Occipital lobe (tissue), 2 donors: ENCODE results near the gene TMEM164. TPM values are rescaled to one million over a fixed set of nuclear protein-coding genes. Genes with fewer than 3 reads are reported as not detected.
"Not testable (repeated sequence)": the region's sequence is repeated elsewhere in the genome, so short reads cannot be mapped to it uniquely, and the experiment has no call there.

ENCODE experiments used
- DNase-seq: peaks from one replicate; lab custom pipeline; 2025; lab: John Stamatoyannopoulos, UW
- total RNA-seq: library from RNA; depleted of rRNA; stranded (reverse); fragments of >200 nt; gene quantifications from one replicate; pipeline ENCODE4 v1.2.3, GENCODE V29; 2014

TMEM164 gene
- total RNA-seq, result 11.7 TPM

GRCh38 chrX:110002300-110003166 is at the start of gene TMEM164:
TSS of gene TMEM164 (plus strand) at chrX:110003114. CDS start at chrX:110003775, 661 bp downstream.
- DNase-seq, result peak; percentile 78

DNA sequence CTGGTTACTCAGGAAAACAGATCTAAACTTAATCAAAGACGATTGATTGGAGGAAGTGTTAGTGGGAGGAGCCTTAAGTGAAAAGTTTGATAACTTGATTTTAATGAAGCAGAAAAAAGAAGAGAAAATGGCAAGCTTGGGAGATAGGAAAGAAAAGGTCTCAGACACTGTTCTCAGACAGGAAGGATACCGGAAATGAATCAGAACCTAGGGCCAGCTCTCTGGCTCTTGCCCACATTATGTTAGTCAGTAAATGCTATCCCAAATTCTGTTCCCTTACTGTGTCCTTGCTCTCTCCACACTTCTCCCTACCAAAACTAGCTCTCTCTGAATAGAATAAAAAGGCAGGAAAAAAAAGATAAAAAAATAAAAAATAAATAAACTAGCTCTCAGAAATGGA is 48.6 kb upstream of the TMEM164 start:
- no peak for DNase-seq

- DNase-seq, result no peak
Measured at GRCh38 chrX:109954955-109955354, 48.0 kb upstream of the TMEM164 start.

DNA sequence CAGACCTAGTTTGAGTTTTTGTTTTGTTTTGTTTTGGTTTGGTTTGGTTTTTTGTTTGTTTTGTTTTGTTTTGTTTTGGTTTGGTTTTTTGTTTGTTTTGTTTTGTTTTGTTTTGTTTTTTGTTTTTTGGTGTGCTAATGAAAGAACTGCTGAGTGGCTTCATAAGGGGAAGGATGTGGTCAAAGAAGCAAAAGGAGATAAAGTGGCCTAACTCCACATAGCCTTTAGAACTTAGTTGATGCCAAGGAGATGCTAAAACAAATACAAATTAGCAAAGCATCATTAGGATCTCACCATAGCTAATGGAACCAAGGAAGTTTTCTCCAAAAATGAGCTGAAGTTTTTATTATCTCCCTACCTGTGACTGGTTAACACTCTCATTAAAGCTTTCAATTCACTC is 44.6 kb upstream of the TMEM164 start:
- DNase-seq, result no peak

GRCh38 chrX:109959356-109959871 is 43.5 kb upstream of the TMEM164 start:
- no peak for DNase-seq

DNA sequence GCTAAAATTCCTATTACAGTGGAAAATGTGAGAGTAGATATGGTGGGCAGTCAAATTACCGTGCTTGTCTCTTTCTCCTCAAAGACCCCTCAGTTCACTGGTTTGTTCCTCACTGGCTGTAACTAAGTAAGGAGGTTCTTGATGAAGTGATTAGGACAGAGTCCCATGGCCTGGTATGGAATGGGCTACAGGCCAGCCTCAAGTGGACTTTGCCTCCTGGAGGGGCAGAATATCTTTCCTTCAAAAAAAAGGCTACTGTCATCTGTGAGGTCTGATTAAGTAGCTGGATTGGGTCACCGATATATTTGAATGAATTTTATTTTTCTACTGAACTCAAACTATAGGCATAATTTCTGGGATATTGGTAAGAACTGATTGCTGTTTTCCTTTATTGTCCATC is 38.5 kb upstream of the TMEM164 start:
- no peak for DNase-seq

- DNase-seq, result no peak
Measured at GRCh38 chrX:109966246-109966645, 36.7 kb upstream of the TMEM164 start.

DNA sequence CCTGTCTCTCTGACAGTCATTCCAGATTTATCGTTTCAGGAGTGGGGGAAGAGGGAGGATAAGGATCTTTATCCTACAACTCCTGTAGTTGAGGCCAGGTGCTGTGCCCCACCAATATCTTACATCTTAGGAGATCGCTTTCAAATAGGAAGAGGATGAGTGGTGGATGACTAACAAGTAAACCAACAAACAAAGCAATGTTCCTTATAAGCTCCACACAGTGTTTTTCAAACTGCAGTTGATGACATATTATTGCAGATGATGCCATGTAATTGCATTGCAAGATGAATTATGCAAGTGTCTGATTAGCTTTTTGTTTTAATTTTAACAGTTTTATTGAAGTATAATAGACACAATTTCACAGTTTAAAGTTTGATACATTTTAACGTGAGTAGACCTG is 35.8 kb upstream of the TMEM164 start:
- no peak for DNase-seq

GRCh38 chrX:109970841-109971240 is 32.1 kb upstream of the TMEM164 start:
- DNase-seq, result not testable (repeated sequence)

DNA sequence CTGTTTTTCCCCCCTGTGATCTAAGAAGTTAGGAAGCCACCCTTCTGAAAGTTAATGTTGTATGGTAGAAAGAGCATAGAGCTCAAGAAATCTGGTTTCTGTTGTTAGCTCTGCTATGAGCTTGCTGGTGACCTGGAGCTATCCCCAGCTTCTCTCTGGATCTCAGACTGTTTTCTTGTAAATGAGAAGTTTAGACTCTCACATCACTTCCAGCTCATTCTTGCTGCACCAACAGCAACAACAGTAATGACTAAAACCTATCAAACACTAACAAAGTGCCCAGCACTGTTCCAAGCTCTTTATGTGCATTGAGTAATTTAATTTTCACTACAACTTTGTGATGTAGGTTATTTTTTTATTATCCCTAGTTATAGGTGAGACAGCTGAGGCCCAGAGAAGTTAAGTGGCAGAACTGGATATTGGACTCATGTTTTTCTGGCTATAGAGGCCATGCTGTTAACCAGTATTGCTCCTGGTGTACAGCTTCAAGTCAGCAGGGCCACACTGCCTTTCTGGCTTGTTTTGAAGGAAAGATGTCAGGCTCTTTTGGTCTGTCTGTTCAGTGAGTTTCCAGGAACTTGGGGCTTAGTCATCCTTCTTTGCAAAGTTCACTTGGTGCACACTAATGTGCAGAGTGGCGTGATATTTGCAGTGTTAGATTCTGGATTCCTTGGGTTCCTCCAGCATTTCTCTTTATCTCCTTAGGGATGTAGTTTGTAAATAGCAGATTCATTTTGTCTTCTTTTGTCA is 27.8 kb upstream of the TMEM164 start:
- no peak for DNase-seq

GRCh38 chrX:109985210-109985609 is 17.7 kb upstream of the TMEM164 start:
- DNase-seq, result not testable (repeated sequence)

DNA sequence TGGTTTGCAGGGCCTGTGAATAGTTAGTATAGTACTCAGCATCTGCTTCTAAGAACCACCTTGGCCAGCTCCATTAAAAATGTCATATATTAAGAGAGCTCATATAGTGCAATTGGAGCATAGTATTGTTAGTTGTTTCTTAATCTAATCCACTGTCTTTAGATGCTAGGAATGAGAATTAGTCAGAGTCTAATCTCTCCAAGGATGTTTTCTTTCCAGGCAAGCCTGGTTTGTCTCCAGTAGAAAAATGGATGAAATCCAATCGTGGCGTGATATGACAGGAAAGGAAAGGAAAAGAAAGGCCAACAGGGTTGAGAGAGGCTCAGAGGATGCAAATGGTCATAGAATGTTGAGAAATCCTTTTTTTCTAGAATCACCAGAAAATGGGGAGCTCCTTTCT is 15.0 kb upstream of the TMEM164 start:
- no peak for DNase-seq

DNA sequence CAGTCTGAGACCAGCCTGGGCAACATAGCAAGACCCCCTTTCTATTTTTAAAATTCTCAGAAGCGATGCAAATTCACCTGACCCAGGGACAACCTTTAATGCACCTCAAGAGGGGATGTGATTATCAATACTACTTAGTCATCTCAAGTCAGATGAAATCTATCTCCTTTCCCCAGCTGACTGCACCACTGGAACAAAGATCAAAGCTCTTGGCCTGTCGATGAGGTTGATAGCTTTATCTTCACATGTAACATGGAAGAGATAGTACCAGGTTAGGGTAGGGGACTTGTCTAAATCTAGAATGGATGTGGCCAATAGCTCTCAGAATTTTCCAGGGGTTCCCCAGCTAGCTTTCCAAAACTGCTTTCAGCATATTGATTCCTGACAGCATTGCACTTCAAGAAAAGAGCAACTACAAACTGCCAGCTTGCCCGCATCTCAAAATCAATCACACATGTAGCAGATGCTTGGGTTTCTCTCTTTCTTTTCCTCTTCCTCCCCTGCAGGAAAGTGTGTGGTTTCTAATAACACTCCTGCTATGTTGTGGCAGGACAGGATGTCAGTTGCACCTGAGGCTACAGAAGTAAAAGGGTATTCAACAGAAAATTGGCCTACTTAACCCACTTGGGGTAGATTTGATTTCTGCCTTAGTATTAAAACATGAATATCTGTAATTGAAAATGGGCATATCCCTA is 12.2 kb upstream of the TMEM164 start:
- DNase-seq, result no peak

DNA sequence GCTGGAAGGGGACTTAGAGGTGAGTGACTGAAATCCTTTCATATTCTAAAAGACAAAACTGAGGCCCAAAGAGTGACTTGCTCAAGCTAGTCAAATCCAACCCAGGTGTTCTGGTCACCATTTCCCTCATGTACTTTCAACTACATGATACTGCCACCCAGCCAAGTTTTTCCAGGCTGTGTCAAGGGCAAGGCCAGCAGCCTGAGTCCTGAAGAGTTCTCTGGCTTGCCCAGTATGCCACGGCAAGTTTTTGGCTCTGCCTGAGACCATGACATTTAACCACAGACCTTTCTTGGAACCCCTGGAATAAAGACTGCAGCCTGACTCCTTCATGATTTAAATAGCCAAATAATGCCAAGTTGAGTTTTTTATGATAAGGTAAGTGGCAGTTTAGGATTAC is 10.7 kb upstream of the TMEM164 start:
- DNase-seq, result no peak

DNA sequence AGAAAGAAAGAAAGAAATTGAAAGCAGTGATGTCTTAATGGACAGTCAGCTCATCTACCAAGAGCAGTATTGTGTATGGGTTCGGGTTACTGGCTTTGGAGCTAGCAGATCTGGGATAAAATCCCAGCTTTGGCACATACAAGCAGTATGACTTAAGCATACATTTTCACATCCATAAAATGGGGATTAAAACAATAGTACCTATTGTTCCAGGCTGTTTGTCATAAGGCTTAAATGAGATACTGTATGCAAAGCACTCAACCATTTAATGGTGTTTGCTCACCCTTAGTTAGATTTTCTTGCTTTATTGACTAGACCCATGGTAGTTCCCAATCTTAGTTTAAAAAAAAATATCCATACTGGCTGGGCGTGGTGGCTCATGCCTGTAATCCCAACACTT is 7.8 kb upstream of the TMEM164 start:
- no peak for DNase-seq

GRCh38 chrX:109997786-109998452 is 5.0 kb upstream of the TMEM164 start:
- DNase-seq, result no peak

DNA sequence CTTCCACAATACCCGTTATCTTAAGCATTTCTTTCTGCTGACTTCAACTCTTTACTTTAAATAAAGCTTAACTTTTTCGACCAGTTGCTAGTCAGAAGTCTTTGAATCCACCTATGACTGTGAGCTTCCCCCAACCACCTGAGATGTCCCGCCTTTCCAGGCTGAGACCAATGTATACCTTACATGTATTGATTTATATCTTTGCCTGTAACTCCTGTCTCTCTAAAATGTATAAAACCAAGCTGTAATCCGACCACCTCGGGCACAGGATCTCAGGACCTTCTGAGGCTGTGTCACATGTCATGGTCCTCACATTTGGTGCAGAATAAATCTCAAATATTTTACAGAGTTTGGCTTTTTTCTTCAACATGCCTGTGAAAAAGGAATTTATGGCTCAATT is 2.9 kb upstream of the TMEM164 start:
- DNase-seq, result no peak

GRCh38 chrX:110000847-110001713 is 1.8 kb upstream of the TMEM164 start:
- no peak for DNase-seq

DNA sequence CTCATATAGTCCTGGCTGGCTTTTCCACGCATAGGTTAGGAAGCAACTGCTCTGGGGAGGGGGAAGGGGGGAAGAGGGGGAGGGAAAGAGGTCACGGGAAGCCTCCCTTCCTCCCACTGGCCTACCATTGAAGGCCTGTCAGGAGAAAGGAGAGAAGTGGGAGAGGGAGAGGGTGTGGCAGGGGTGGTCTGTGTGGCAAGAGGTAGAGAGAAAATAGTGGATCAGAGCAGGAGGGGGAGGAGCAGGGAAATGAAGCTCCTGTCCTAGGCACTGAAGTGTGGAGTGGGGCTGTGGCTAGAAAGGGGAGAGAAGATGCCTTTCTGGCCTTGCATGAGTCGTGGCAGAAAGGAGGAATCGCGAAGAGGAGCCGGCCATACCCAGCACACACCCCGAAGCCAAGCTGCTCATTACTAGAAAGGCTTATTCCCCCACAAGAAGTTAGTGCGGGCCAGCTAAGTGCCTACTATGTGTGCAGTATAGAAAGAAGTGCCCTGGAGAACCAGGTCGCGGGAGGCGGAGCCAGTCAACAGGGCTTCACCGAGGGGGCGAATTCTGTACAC is 1.1 kb upstream of the TMEM164 start:
- DNase-seq, result no peak
